Peyer's patch (tissue), 4 donors: Measurements from ENCODE around the gene LRTM2. TPM values are rescaled to one million over a fixed set of nuclear protein-coding genes. Genes with fewer than 3 reads are reported as not detected.

Experiments used
- DNase-seq, 3 donors: peaks; one replicate each; pipeline ENCODE4 v3.0.0-alpha.2; 2017 to 2019
- H3K27ac ChIP-seq, 4 donors: fragments of 200-600 bp; sonication (generic); one replicate each; pipeline ENCODE4 v1.5.1; 2016 to 2019
- H3K27me3 ChIP-seq, 2 donors: fragments of 200-600 bp; sonication (generic); one replicate each; pipeline ENCODE4 v1.5.1; 2019
- H3K36me3 ChIP-seq, 3 donors: fragments of 200-600 bp; sonication (generic); one replicate each; pipeline ENCODE4 v1.5.1; 2016 to 2019
- H3K4me1 ChIP-seq, 4 donors: fragments of 200-600 bp; sonication (generic); one replicate each; pipeline ENCODE4 v1.5.1; 2016 to 2019
- H3K4me3 ChIP-seq, 4 donors: fragments of 200-600 bp; sonication (generic); 1 replicate in 3 of 4; 2 replicates in 1 of 4; pipeline ENCODE4 v1.5.1; 2016 to 2019; ENCODE audit warnings: mild to moderate bottlenecking in 1 of 4
- H3K9me3 ChIP-seq, 4 donors: fragments of 200-600 bp; sonication (generic); one replicate each; pipeline ENCODE4 v1.5.1; 2016 to 2019; ENCODE audit warnings: mild to moderate bottlenecking in 1 of 4
- CTCF ChIP-seq, 6 experiments: fragments of 450-650 bp in 4 of 6; fragments of 200-600 bp in 2 of 6; sonication (generic) in 1 of 6; IDR thresholded peaks; one replicate each; pipeline ENCODE4 v1.5.1; 2017 to 2019; ENCODE audit warnings: antibody characterized with exemption in 6 of 6, mild to moderate bottlenecking in 3 of 6, moderate library complexity in 1 of 6
- POLR2A ChIP-seq, 2 donors: fragments of 450-650 bp; IDR thresholded peaks; one replicate each; pipeline ENCODE4 v1.5.1; 2017; ENCODE audit warnings: antibody characterized with exemption in 2 of 2, mild to moderate bottlenecking in 2 of 2, moderate library complexity in 2 of 2
- total RNA-seq, 4 donors: library from RNA; depleted of rRNA; stranded (reverse); fragments of >200 nt; gene quantifications; one replicate each; pipeline ENCODE4 v1.1.0, GENCODE V29; 2016

LRTM2 gene
- total RNA-seq, 4 donors from 2014 or later = not detected

GRCh38 chr12:1791104-1791841, 29.1 kb upstream of the LRTM2 start:
- peaks cover 0 to 11% (median 0%) of the 10 kb centered on the region in 3 donors for H3K36me3 ChIP-seq
- no peaks in the 10 kb centered on the region for H3K9me3 ChIP-seq
- DNase-seq = peak; percentile 54 to 90 (median 68)
- H3K27me3 ChIP-seq = no peaks in the 10 kb centered on the region
- peaks cover 0 to 11% (median 10%) of the 10 kb centered on the region in 4 donors for H3K4me1 ChIP-seq
- no peak overlapping the region for H3K27ac ChIP-seq
- H3K4me3 ChIP-seq = no peak overlapping the region
- no peak for TF ChIP-seq POLR2A (IDR thresholded peaks at IDR 0.05)
- peak; percentile 51 to 96 (median 84) for TF ChIP-seq CTCF (IDR thresholded peaks at IDR 0.05)

- Histone ChIP-seq H3K4me1 (peaks cover 0 to 13% (median 11%) of the 10 kb centered on the region in 4 donors), H3K4me3 (no peak overlapping the region), H3K9me3 (no peaks in the 10 kb centered on the region), H3K27me3 (no peaks in the 10 kb centered on the region), H3K27ac (no peak overlapping the region), H3K36me3 (no peaks in the 10 kb centered on the region)
- no peak for TF ChIP-seq CTCF (IDR thresholded peaks at IDR 0.05)
- DNase-seq = no peak
Observed at GRCh38 chr12:1792406-1792805, 28.0 kb upstream of the LRTM2 start.

- peaks cover 0 to 17% (median 11%) of the 10 kb centered on the region in 4 donors for H3K4me1 ChIP-seq
Observed at GRCh38 chr12:1793426-1794210, 26.7 kb upstream of the LRTM2 start.

GRCh38 chr12:1794440-1795090, 25.8 kb upstream of the LRTM2 start:
- Histone ChIP-seq H3K4me3 (no peak overlapping the region), H3K27me3 (no peaks in the 10 kb centered on the region), H3K27ac (no peak overlapping the region), H3K36me3 (no peaks in the 10 kb centered on the region), H3K9me3 (no peaks in the 10 kb centered on the region), H3K4me1 (peaks cover 0 to 17% (median 11%) of the 10 kb centered on the region in 4 donors)
- no peak for TF ChIP-seq CTCF (IDR thresholded peaks at IDR 0.05)
- TF ChIP-seq POLR2A (IDR thresholded peaks at IDR 0.05) = no peak
- no peak for DNase-seq

More at GRCh38 chr12:1793426-1794210, 26.7 kb upstream of the LRTM2 start:
- TF ChIP-seq POLR2A (IDR thresholded peaks at IDR 0.05) (no peak), CTCF (IDR thresholded peaks at IDR 0.05) (no peak)
- H3K27me3 ChIP-seq = no peaks in the 10 kb centered on the region
- no peak overlapping the region for H3K4me3 ChIP-seq
- no peak overlapping the region for H3K27ac ChIP-seq
- no peaks in the 10 kb centered on the region for H3K9me3 ChIP-seq
- H3K36me3 ChIP-seq = no peaks in the 10 kb centered on the region
- DNase-seq = peak in 1 of 3 donors; percentile 42

- H3K4me1 ChIP-seq = peaks cover 0 to 17% (median 11%) of the 10 kb centered on the region in 4 donors
- peak in 1 of 3 donors; percentile 47 for DNase-seq
- peak overlapping the region in 3 of 4 donors; percentile 40 to 94 (median 92) for H3K27ac ChIP-seq
- TF ChIP-seq POLR2A (IDR thresholded peaks at IDR 0.05) = no peak
- no peak for TF ChIP-seq CTCF (IDR thresholded peaks at IDR 0.05)
- H3K27me3 ChIP-seq = no peaks in the 10 kb centered on the region
- no peaks in the 10 kb centered on the region for H3K9me3 ChIP-seq
- peak overlapping the region in 2 of 4 donors; percentile 62 to 81 for H3K4me3 ChIP-seq
- no peaks in the 10 kb centered on the region for H3K36me3 ChIP-seq
Observed at GRCh38 chr12:1795221-1795784, 25.1 kb upstream of the LRTM2 start.
